Neural progenitor cell (in vitro differentiated cells): ENCODE measurements around the gene RERE.

Experiments
- EZH2 ChIP-seq: fragments of 200-600 bp; sonication (generic); IDR thresholded peaks from 2 replicates; pipeline ENCODE4 v1.6.1; 2017; ENCODE audit warnings: antibody characterized with exemption, mild to moderate bottlenecking, moderate library complexity
- TF ChIP-seq, protein P1 (sequence below): fragments of 200-600 bp; sonication (generic); IDR thresholded peaks from 2 replicates; pipeline ENCODE4 v1.5.1; 2017; ENCODE audit warnings: antibody characterized with exemption, mild to moderate bottlenecking

DNA sequence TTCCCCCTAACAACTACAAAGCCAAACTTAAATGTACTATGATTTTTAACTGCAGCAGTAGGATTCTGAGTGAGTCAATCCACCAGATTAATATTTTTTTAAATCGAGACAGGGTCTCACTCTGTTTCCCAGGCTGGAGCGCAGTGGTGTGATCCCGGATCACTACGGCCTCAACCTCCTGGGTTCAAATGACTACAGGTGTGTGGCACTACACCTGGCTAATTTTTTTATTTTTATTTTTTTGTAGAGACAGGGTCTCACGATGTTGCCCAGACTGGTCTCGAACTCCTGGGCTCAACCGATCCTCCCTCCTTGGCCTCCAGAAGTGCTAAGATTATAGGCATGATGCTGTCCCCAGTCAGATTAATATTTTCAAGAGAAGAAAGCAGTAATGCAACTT is 411.4 kb downstream of the RERE start:
- TF ChIP-seq, protein P1, sequence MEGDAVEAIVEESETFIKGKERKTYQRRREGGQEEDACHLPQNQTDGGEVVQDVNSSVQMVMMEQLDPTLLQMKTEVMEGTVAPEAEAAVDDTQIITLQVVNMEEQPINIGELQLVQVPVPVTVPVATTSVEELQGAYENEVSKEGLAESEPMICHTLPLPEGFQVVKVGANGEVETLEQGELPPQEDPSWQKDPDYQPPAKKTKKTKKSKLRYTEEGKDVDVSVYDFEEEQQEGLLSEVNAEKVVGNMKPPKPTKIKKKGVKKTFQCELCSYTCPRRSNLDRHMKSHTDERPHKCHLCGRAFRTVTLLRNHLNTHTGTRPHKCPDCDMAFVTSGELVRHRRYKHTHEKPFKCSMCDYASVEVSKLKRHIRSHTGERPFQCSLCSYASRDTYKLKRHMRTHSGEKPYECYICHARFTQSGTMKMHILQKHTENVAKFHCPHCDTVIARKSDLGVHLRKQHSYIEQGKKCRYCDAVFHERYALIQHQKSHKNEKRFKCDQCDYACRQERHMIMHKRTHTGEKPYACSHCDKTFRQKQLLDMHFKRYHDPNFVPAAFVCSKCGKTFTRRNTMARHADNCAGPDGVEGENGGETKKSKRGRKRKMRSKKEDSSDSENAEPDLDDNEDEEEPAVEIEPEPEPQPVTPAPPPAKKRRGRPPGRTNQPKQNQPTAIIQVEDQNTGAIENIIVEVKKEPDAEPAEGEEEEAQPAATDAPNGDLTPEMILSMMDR, result no peak
- TF ChIP-seq EZH2, result no peak
